HL-60 (cell line): ENCODE results near the gene NR0B2.

Experiments
- CTCF ChIP-seq: IDR thresholded peaks from one replicate; pipeline ENCODE4 v1.5.1; 2011; ENCODE audit warnings: low read length, control low read depth, inconsistent platforms; ENCODE audit not compliant: insufficient read depth
- POLR2AphosphoS5 ChIP-seq: IDR thresholded peaks from 2 replicates; pipeline ENCODE4 v1.6.1; 2012; ENCODE audit warnings: low read depth
- REST ChIP-seq: IDR thresholded peaks from 2 replicates; pipeline ENCODE4 v1.6.1; 2012; ENCODE audit warnings: low read depth; ENCODE audit not compliant: insufficient replicate concordance
- SPI1 ChIP-seq: IDR thresholded peaks from 2 replicates; pipeline ENCODE4 v1.6.1; 2012; ENCODE audit warnings: low read depth, mild to moderate bottlenecking, borderline replicate concordance

DNA sequence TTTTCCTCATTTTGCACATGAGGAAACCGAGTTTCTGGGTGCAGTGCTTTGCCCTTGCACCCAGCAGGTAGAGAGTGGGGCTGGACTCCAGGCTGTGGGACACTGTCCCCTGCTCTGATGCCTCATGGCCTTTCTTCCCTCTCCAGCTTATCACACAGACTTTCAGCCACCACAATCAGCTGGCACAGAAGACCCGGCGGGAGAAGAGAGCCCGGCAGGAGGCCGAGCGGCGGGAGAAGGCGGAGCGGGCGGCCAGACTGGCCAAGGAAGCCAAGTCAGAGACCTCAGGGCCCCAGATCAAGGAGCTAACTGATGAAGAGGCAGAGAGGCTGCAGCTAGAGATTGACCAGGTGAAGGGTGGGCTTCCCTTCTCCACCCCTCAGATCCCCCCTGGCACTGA, 27.5 kb upstream of the NR0B2 start:
- TF ChIP-seq CTCF, result no peak
- no peak for TF ChIP-seq SPI1
- TF ChIP-seq POLR2AphosphoS5, result no peak
- TF ChIP-seq REST, result no peak
